ENCODE data around the gene UBXN10. TPM values are rescaled to one million over a fixed set of nuclear protein-coding genes. Genes with fewer than 3 reads are reported as not detected.

UBXN10 gene
- total and polyA plus RNA-seq, 2 of the 4 experiments (the other 2 are of a cell fraction), result not detected

DNA sequence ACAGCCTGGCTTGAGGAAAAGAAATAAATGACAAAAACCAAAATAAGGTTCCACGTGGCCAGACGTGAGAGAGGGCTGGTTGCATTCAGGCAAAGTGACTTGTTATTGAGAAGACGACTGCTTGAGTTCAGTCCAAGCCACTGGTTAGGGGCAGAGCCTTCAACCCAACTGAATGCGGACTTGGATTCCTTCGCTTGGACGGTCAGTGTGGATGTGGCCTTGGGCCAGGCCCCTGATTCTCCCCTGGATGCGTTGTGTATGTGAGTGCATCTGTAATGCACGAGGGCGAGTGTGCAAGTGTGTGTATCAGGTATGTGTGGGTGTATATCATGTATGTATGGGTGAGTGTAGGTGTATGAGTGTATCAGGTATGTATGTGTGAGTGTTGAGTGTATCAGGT, 44.9 kb upstream of the UBXN10 start:
- no TSS peak for BruUV-seq (replicated peaks)
- CTCF ChIA-PET, result no interaction called here
- Histone ChIP-seq H4K8ac (ENCODE audit: low read depth in 2 of 2, low read length in 2 of 2) (no peak overlapping the region), H3K18ac (ENCODE audit: low read depth, low read length) (no peak overlapping the region), H3K27ac (ENCODE audit: insufficient read depth, low read length) (no peak overlapping the region), H3K4ac (ENCODE audit: low read depth, low read length) (no peak overlapping the region), H3K36me3 (ENCODE audit: control insufficient read depth, insufficient read depth, low read length) (no peaks in the 10 kb centered on the region), H2BK120ac (ENCODE audit: low read depth, low read length) (no peak overlapping the region), H3K9me1 (ENCODE audit: insufficient read depth, low read length) (0 out of 2 replicates have a peak, but pooled peaks cover 3% of the 10 kb centered on the region), H2AK5ac (ENCODE audit: low read depth, low read length) (no peak overlapping the region), H3K27me3 (ENCODE audit: control insufficient read depth, insufficient read depth, low read length) (peaks cover 25% of the 10 kb centered on the region), H3K9me3 (ENCODE audit: control insufficient read depth, insufficient read depth, low read length) (no peaks in the 10 kb centered on the region), H3K4me3 (ENCODE audit: insufficient read depth, low read depth, low read length) (no peak overlapping the region), H2AK9ac (replicated peaks; ENCODE audit: low read depth, low read length, poor library complexity) (no peak overlapping the region), H3K14ac (replicated peaks; ENCODE audit: low read depth, low read length) (no peak overlapping the region), H2BK5ac (ENCODE audit: low read depth, low read length, poor library complexity, severe bottlenecking) (no peak overlapping the region), H3K4me1 (ENCODE audit: control insufficient read depth, insufficient read depth, low read length) (no peaks in the 10 kb centered on the region), H2BK20ac (ENCODE audit: low read depth, low read length) (no peak overlapping the region), H4K5ac (ENCODE audit: low read depth, low read length) (no peak overlapping the region), H4K20me1 (ENCODE audit: insufficient read depth, low read length) (no peaks in the 10 kb centered on the region; the same call in 1 of the 2 replicates), H2BK15ac (ENCODE audit: low read depth, low read length) (no peak overlapping the region), H3K23ac (ENCODE audit: low read depth, low read length) (no peak overlapping the region), H2AFZ (replicated peaks; ENCODE audit: low read length, poor library complexity) (no peak overlapping the region), H3K79me1 (ENCODE audit: low read depth in 1 of 2, low read length in 2 of 2) (no peaks in the 10 kb centered on the region), H3K56ac (ENCODE audit: extremely low read depth, insufficient read depth, low read length) (no peak overlapping the region), H4K91ac (ENCODE audit: insufficient read depth, low read depth, low read length) (no peak overlapping the region), H3K4me2 (ENCODE audit: low read depth, low read length) (no peak overlapping the region), H3K9ac (ENCODE audit: low read depth, low read length) (no peak overlapping the region)
- ATAC-seq (ENCODE audit: low read depth) (no peak), DNase-seq (no peak)
- TF ChIP-seq MAZ (IDR thresholded peaks at IDR 0.05; ENCODE audit: borderline replicate concordance, low read depth, low read length), result no peak
- no peak for TF ChIP-seq MAFK (IDR thresholded peaks at IDR 0.05; ENCODE audit: low read depth, low read length)
- TF ChIP-seq RCOR1 (IDR thresholded peaks at IDR 0.05; ENCODE audit: insufficient replicate concordance, low read length), result no peak
- TF ChIP-seq NFE2L2 (IDR thresholded peaks at IDR 0.05; ENCODE audit: low read depth, low read length), result no peak
- no peak for TF ChIP-seq SMC3 (IDR thresholded peaks at IDR 0.05; ENCODE audit: low read depth, low read length)
- TF ChIP-seq POLR2A (IDR thresholded peaks at IDR 0.05; ENCODE audit: low read depth, low read length), result no peak
- TF ChIP-seq, protein P1, sequence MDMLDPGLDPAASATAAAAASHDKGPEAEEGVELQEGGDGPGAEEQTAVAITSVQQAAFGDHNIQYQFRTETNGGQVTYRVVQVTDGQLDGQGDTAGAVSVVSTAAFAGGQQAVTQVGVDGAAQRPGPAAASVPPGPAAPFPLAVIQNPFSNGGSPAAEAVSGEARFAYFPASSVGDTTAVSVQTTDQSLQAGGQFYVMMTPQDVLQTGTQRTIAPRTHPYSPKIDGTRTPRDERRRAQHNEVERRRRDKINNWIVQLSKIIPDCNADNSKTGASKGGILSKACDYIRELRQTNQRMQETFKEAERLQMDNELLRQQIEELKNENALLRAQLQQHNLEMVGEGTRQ (IDR thresholded peaks at IDR 0.05; ENCODE audit: low read depth, low read length), result no peak
- TF ChIP-seq RFX5 (IDR thresholded peaks at IDR 0.05; ENCODE audit: low read depth, low read length), result no peak
- TF ChIP-seq CHD1 (IDR thresholded peaks at IDR 0.05; ENCODE audit: low read depth, low read length), result no peak
- TF ChIP-seq, protein P2, sequence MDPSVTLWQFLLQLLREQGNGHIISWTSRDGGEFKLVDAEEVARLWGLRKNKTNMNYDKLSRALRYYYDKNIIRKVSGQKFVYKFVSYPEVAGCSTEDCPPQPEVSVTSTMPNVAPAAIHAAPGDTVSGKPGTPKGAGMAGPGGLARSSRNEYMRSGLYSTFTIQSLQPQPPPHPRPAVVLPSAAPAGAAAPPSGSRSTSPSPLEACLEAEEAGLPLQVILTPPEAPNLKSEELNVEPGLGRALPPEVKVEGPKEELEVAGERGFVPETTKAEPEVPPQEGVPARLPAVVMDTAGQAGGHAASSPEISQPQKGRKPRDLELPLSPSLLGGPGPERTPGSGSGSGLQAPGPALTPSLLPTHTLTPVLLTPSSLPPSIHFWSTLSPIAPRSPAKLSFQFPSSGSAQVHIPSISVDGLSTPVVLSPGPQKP (IDR thresholded peaks at IDR 0.05; ENCODE audit: borderline replicate concordance, low read depth, low read length), result no peak
- no peak for TF ChIP-seq CEBPB (IDR thresholded peaks at IDR 0.05; ENCODE audit: low read depth, low read length)
- no peak for TF ChIP-seq FOS (IDR thresholded peaks at IDR 0.05; ENCODE audit: low read depth, low read length)
- TF ChIP-seq MXI1 (IDR thresholded peaks at IDR 0.05; ENCODE audit: borderline replicate concordance, low read depth, low read length), result no peak
- no peak for TF ChIP-seq RAD21 (IDR thresholded peaks at IDR 0.05; ENCODE audit: low read length)
- no peak for TF ChIP-seq BHLHE40 (IDR thresholded peaks at IDR 0.05; ENCODE audit: low read depth, low read length)
- TF ChIP-seq, protein P3, sequence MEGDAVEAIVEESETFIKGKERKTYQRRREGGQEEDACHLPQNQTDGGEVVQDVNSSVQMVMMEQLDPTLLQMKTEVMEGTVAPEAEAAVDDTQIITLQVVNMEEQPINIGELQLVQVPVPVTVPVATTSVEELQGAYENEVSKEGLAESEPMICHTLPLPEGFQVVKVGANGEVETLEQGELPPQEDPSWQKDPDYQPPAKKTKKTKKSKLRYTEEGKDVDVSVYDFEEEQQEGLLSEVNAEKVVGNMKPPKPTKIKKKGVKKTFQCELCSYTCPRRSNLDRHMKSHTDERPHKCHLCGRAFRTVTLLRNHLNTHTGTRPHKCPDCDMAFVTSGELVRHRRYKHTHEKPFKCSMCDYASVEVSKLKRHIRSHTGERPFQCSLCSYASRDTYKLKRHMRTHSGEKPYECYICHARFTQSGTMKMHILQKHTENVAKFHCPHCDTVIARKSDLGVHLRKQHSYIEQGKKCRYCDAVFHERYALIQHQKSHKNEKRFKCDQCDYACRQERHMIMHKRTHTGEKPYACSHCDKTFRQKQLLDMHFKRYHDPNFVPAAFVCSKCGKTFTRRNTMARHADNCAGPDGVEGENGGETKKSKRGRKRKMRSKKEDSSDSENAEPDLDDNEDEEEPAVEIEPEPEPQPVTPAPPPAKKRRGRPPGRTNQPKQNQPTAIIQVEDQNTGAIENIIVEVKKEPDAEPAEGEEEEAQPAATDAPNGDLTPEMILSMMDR (conservative IDR thresholded peaks at IDR 0.05; ENCODE audit: low read depth, low read length), result no peak
- POLR2A ChIA-PET (ENCODE audit: unreplicated experiment), result no interaction called here
- intact Hi-C loops (cut with micrococcal nuclease) (no loop called here), in situ Hi-C loops (cut with MboI; ENCODE audit: low sequenced_read_pairs) (no loop called here), dilution Hi-C loops (cut with HindIII; ENCODE audit: low sequenced_read_pairs, unreplicated experiment) (no loop called here)
- 69% methylated on average over 3 of the region's 9 CpGs; no CpG with 5 or more reads in 1 of the 2 experiments for WGBS, 2 experiments (ENCODE audit: extremely low coverage in 2 of 2, insufficient read length in 1 of 2)

Data from IMR-90 (cell line).